PC-3 (cell line): ENCODE measurements around the gene BMP7. TPM values are rescaled to one million over a fixed set of nuclear protein-coding genes. Genes with fewer than 3 reads are reported as not detected.

ENCODE experiments used
- ATAC-seq: fragments of 200-7000 bp; cut with Tn5 transposase; 2 replicates; pipeline ENCODE4 v1.9.1; 2020; ENCODE audit warnings: mild to moderate bottlenecking, moderate library complexity
- BruUV-seq: library from RNA; stranded (reverse); fragments of 400-500 nt; replicated peaks from 2 replicates; lab custom pipeline; 2021; lab: Mats Ljungman, UMichigan
- CTCF ChIA-PET: fragments of 300-600 bp; sonication (Branson Sonifier 250); formaldehyde crosslinking; loops from one replicate; lab custom pipeline; 2022; ENCODE audit warnings: antibody characterized with exemption; lab: Charles Lee
- POLR2A ChIA-PET: fragments of 300-600 bp; sonication (Branson Sonifier 250); formaldehyde crosslinking; loops from one replicate; lab custom pipeline; 2022; ENCODE audit warnings: antibody characterized with exemption; ENCODE audit not compliant: unreplicated experiment; lab: Charles Lee
- DNase-seq: peaks from one replicate; pipeline ENCODE4 v3.0.0-alpha.2; 2015
- H2AFZ ChIP-seq: fragments of 300-600 bp; sonication (generic); 2 replicates; pipeline ENCODE4 v1.6.0; 2016; ENCODE audit warnings: antibody characterized with exemption, low read length
- H3F3A ChIP-seq: fragments of 300-600 bp; sonication (generic); one replicate; pipeline ENCODE4 v1.6.0; 2017; ENCODE audit warnings: antibody characterized with exemption, low read length, control low read depth, mild to moderate bottlenecking; ENCODE audit not compliant: unreplicated experiment
- H3K27ac ChIP-seq: fragments of 300-600 bp; sonication (generic); 2 replicates; pipeline ENCODE4 v1.5.1; 2016; ENCODE audit warnings: mild to moderate bottlenecking, low read length
- H3K27me3 ChIP-seq: fragments of 300-600 bp; sonication (generic); 2 replicates; pipeline ENCODE4 v1.6.1; 2016; ENCODE audit warnings: low read length, mixed read lengths
- H3K36me3 ChIP-seq: fragments of 300-600 bp; sonication (generic); 2 replicates; pipeline ENCODE4 v1.6.1; 2016; ENCODE audit warnings: low read depth, mixed run types, low read length, mixed read lengths
- H3K4me1 ChIP-seq: fragments of 300-600 bp; sonication (generic); 2 replicates; pipeline ENCODE4 v1.5.1; 2016; ENCODE audit warnings: low read length; ENCODE audit not compliant: insufficient read depth
- H3K4me2 ChIP-seq: fragments of 300-600 bp; sonication (generic); 2 replicates; pipeline ENCODE4 v1.6.0; 2016; ENCODE audit warnings: low read length
- H3K4me3 ChIP-seq: fragments of 300-600 bp; sonication (generic); 2 replicates; pipeline ENCODE4 v1.5.1; 2016; ENCODE audit warnings: mild to moderate bottlenecking, low read length, mixed read lengths
- H3K79me2 ChIP-seq: fragments of 300-600 bp; sonication (generic); 2 replicates; pipeline ENCODE4 v1.6.1; 2017; ENCODE audit warnings: low read length, mixed read lengths
- H3K9ac ChIP-seq: fragments of 300-600 bp; sonication (generic); 2 replicates; pipeline ENCODE4 v1.6.0; 2016; ENCODE audit warnings: mild to moderate bottlenecking, low read length
- H3K9me2 ChIP-seq: fragments of 300-600 bp; sonication (generic); replicated peaks from 2 replicates; pipeline ENCODE4 v1.6.1; 2016; ENCODE audit warnings: mixed run types, low read length, mixed read lengths
- H3K9me3 ChIP-seq: fragments of 300-600 bp; sonication (generic); 2 replicates; pipeline ENCODE4 v1.6.1; 2016; ENCODE audit warnings: low read length, mixed read lengths
- H4K20me1 ChIP-seq: fragments of 300-600 bp; sonication (generic); 2 replicates; pipeline ENCODE4 v1.6.1; 2016; ENCODE audit warnings: low read length, mixed read lengths
- EZH2 ChIP-seq: fragments of 300-600 bp; sonication (generic); IDR thresholded peaks from one replicate; pipeline ENCODE4 v1.6.1; 2017; ENCODE audit warnings: antibody characterized with exemption, mild to moderate bottlenecking, low read length; ENCODE audit not compliant: unreplicated experiment
- EZH2phosphoT487 ChIP-seq: fragments of 300-600 bp; sonication (generic); IDR thresholded peaks from 2 replicates; pipeline ENCODE4 v1.6.1; 2018; ENCODE audit warnings: mild to moderate bottlenecking, antibody characterized with exemption, low read length, borderline replicate concordance
- intact Hi-C: fragments of 100-400 bp; cut with micrococcal nuclease; formaldehyde crosslinking; loops from 2 replicates; pipeline ENCODE4 v1.9.0; 2023
- total RNA-seq: library from RNA; depleted of rRNA; stranded (reverse); fragments of >200 nt; gene quantifications from 2 replicates; pipeline ENCODE4 v1.2.3, GENCODE V29; 2014
- TF ChIP-seq, protein P1 (sequence below): fragments of 300-600 bp; sonication (generic); conservative IDR thresholded peaks from 2 replicates; pipeline ENCODE4 v1.5.1; 2017; ENCODE audit warnings: antibody characterized with exemption, low read depth, mild to moderate bottlenecking, low read length

BMP7 gene
- total RNA-seq, 1 experiment from 2014 or later: not detected

GRCh38 chr20:57207251-57207650, 59.2 kb downstream of the BMP7 start:
- Histone ChIP-seq H2AFZ (no peak overlapping the region), H3K79me2 (no peaks in the 10 kb centered on the region), H3K4me1 (peaks cover 25% of the 10 kb centered on the region), H3K36me3 (no peaks in the 10 kb centered on the region), H3F3A (no peaks in the 10 kb centered on the region), H3K27ac (no peak overlapping the region), H3K9ac (no peak overlapping the region), H3K9me2 (no peaks in the 10 kb centered on the region), H3K27me3 (no peaks in the 10 kb centered on the region), H3K9me3 (0 out of 2 replicates have a peak, but pooled peaks cover 3% of the 10 kb centered on the region), H3K4me3 (no peak overlapping the region), H3K4me2 (no peak overlapping the region), H4K20me1 (no peaks in the 10 kb centered on the region)
- DNase-seq (no peak), ATAC-seq (no peak)
- no TSS peak for BruUV-seq
- ChIA-PET CTCF (no interaction called here), POLR2A (no interaction called here)
- TF ChIP-seq, protein P1, sequence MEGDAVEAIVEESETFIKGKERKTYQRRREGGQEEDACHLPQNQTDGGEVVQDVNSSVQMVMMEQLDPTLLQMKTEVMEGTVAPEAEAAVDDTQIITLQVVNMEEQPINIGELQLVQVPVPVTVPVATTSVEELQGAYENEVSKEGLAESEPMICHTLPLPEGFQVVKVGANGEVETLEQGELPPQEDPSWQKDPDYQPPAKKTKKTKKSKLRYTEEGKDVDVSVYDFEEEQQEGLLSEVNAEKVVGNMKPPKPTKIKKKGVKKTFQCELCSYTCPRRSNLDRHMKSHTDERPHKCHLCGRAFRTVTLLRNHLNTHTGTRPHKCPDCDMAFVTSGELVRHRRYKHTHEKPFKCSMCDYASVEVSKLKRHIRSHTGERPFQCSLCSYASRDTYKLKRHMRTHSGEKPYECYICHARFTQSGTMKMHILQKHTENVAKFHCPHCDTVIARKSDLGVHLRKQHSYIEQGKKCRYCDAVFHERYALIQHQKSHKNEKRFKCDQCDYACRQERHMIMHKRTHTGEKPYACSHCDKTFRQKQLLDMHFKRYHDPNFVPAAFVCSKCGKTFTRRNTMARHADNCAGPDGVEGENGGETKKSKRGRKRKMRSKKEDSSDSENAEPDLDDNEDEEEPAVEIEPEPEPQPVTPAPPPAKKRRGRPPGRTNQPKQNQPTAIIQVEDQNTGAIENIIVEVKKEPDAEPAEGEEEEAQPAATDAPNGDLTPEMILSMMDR: no peak
- TF ChIP-seq EZH2 (no peak), EZH2phosphoT487 (no peak)
- intact Hi-C loops: no loop called here

DNA sequence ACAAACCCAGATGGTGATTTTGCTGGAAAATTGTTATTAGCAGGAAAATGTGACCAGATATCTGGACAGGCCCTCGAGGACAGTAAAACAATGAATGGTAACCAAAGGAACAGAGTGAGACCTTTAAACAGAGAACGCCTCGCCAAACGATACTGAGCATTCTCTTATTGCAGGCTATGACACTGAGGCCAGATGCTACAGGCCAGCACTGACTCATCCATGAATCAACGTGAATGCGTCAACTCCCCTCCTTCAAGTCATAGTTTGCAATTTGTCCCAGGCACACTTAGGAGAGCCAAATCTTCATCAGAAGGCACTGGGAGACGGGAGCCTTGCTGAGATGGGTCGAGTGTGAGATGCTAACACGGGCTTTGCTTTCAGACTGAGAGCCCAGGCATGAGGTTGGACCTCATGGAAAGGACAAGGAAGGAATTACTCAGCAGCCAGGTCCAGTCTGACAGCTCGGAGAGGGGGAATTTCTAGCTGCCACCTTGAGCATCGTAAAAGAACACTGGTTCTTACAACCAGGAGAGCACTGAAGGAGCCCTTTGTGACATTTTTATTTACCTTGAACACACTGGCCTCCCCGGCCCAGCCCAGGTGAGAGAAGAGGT, 60.7 kb downstream of the BMP7 start:
- peak overlapping the region; percentile 55 for H3K4me2 ChIP-seq
- H3F3A ChIP-seq: no peaks in the 10 kb centered on the region
- H3K9me2 ChIP-seq: no peaks in the 10 kb centered on the region
- POLR2A ChIA-PET: no interaction called here
- H4K20me1 ChIP-seq: no peaks in the 10 kb centered on the region
- H3K9me3 ChIP-seq: 0 out of 2 replicates have a peak, but pooled peaks cover 3% of the 10 kb centered on the region
- no peaks in the 10 kb centered on the region for H3K36me3 ChIP-seq
- H3K4me1 ChIP-seq: peaks cover 22% of the 10 kb centered on the region
- intact Hi-C loops: no loop called here
- H3K4me3 ChIP-seq: peak overlapping the region; percentile 11; the same call in 1 of the 2 replicates
- H3K27ac ChIP-seq: peak overlapping the region; percentile 90
- peak overlapping the region; percentile 61 for H3K9ac ChIP-seq
- TF ChIP-seq EZH2: no peak
- no peak for TF ChIP-seq EZH2phosphoT487
- H3K27me3 ChIP-seq: no peaks in the 10 kb centered on the region
- H2AFZ ChIP-seq: peak overlapping the region; percentile 26; the same call in 1 of the 2 replicates
- H3K79me2 ChIP-seq: no peaks in the 10 kb centered on the region
- BruUV-seq: no TSS peak
- ATAC-seq (peak; percentile 97), DNase-seq (peak; percentile 95)
- CTCF ChIA-PET: no interaction called here

DNA sequence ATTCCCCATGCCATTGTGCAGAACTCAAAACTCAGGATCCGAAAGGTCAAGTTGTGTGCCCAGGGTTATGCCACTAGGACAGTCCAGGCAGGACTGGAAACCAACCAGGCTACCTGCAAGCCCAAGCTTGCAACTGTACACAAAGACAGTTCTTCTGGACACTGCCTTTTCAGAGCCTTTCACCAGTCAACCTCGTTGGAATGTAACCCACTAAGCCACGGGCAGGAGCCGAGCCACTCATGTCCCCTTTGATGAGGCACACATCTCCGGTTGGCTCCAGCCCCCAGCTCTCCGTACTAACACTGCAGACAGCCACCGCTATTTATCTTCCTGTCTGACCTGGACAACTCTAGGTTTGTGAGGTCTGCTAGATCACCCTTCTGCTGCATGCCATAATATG, 62.5 kb downstream of the BMP7 start:
- Histone ChIP-seq H3K9me3 (0 out of 2 replicates have a peak, but pooled peaks cover 3% of the 10 kb centered on the region), H3K79me2 (no peaks in the 10 kb centered on the region), H3K9ac (no peak overlapping the region), H3K9me2 (no peaks in the 10 kb centered on the region), H3K4me3 (no peak overlapping the region), H3K36me3 (no peaks in the 10 kb centered on the region), H3K27ac (no peak overlapping the region), H3K4me1 (peaks cover 22% of the 10 kb centered on the region), H3K4me2 (no peak overlapping the region), H3K27me3 (no peaks in the 10 kb centered on the region), H2AFZ (no peak overlapping the region), H4K20me1 (no peaks in the 10 kb centered on the region), H3F3A (no peaks in the 10 kb centered on the region)
- TF ChIP-seq EZH2: no peak
- no peak for TF ChIP-seq EZH2phosphoT487
- TF ChIP-seq, protein P1: no peak
- ChIA-PET POLR2A (no interaction called here), CTCF (no interaction called here)
- ATAC-seq (no peak), DNase-seq (no peak)
- intact Hi-C loops: no loop called here
- no TSS peak for BruUV-seq
